Heart right ventricle (tissue), 16 donors: ENCODE data around the gene LRG1. TPM values are rescaled to one million over a fixed set of nuclear protein-coding genes. Genes with fewer than 3 reads are reported as not detected.

ENCODE experiments used
- ATAC-seq, 8 donors: fragments of 200-7000 bp; cut with Tn5 transposase; one replicate each; pipeline ENCODE4 v1.9.1; 2020; ENCODE audit warnings: mild to moderate bottlenecking in 8 of 8, moderate library complexity in 8 of 8, moderate number of reproducible peaks in 1 of 8
- DNase-seq, 2 donors: peaks; one replicate each; pipeline ENCODE4 v3.0.0-alpha.2; 2020
- H3K27ac ChIP-seq, 10 donors: fragments of 200-600 bp; sonication (generic) in 2 of 10; one replicate each; pipeline versions ENCODE4 v1.5.0 to v1.8.0; 2020 to 2022; ENCODE audit warnings: mild to moderate bottlenecking in 3 of 10
- H3K27me3 ChIP-seq, 7 donors: fragments of 200-600 bp; one replicate each; pipeline ENCODE4 v1.8.0; 2021 to 2022; ENCODE audit warnings: mild to moderate bottlenecking in 2 of 7
- H3K36me3 ChIP-seq, 9 donors: fragments of 200-600 bp; sonication (generic) in 1 of 9; one replicate each; pipeline versions ENCODE4 v1.5.0 to v1.8.0; 2020 to 2022; ENCODE audit warnings: mild to moderate bottlenecking in 2 of 9
- H3K4me1 ChIP-seq, 9 donors: fragments of 200-600 bp; sonication (generic) in 1 of 9; one replicate each; pipeline versions ENCODE4 v1.5.0 to v1.8.0; 2020 to 2022; ENCODE audit warnings: mild to moderate bottlenecking in 4 of 9
- H3K4me3 ChIP-seq, 10 donors: fragments of 200-600 bp; sonication (generic) in 2 of 10; one replicate each; pipeline versions ENCODE4 v1.5.0 to v1.8.0; 2020 to 2022; ENCODE audit warnings: mild to moderate bottlenecking in 7 of 10, moderate library complexity in 2 of 10
- H3K9me3 ChIP-seq, 11 donors: fragments of 200-600 bp in 10 of 11; sonication (generic) in 2 of 11; one replicate each; pipeline versions ENCODE4 v1.5.0 to v1.8.0; 2013 to 2022; ENCODE audit warnings: mild to moderate bottlenecking in 2 of 11, control low read depth in 1 of 11, moderate library complexity in 1 of 11
- WGBS, 2 donors: extraction: QIAGEN DNeasy Blood & Tissue Kit; methylation state at CpG; one replicate each; pipeline ENCODE4 v1.1.7; 2013; ENCODE audit warnings: inconsistent platforms in 1 of 2; 5-methylcytosine and 5-hydroxymethylcytosine counted together
- intact Hi-C, 10 donors: fragments of 100-400 bp; cut with DNase I; formaldehyde crosslinking; loops; one replicate each; pipeline versions ENCODE4 v1.11.1 to v1.14.2; 2022
- polyA plus RNA-seq, 2 donors: library from polyadenylated mRNA; stranded (reverse); fragments of 200-250 nt; gene quantifications; one replicate each; pipeline ENCODE4 v1.2.3, GENCODE V29; 2013
- total RNA-seq, 10 donors: library from RNA; stranded (reverse); fragmentation: NEBNext Ultra II Directional in 3 of 10; extraction: Animal tissue kit (Norgen Biotek cat#: 25700) in 3 of 10; gene quantifications; one replicate each; pipeline versions ENCODE4 v1.2.1 to v1.2.4, GENCODE V29; 2021 to 2023
- TF ChIP-seq, protein P1 (sequence below), 9 donors: fragments of 200-600 bp; sonication (generic) in 2 of 9; IDR thresholded peaks; one replicate each; pipeline versions ENCODE4 v1.5.0 to v1.8.0; 2021 to 2022; ENCODE audit warnings: antibody characterized with exemption in 9 of 9, mild to moderate bottlenecking in 5 of 9, moderate library complexity in 1 of 9
- donor health status: Arrhythmogenic right ventricular cardiomyopathy.
- donor health status: ischemic (EF 13 %, LVEDD 7.1; RV severe dilation, severe dysfunction).
- donor health status: healthy with polysubstance abuse.
- donor health status: DM: no; HTN: yes; CAD: no.
- donor health status: DM: no; HTN: no; CAD: no.
- donor health status: ischemic (EF 25% LVEDD 6.9; RV normal size, moderate dysfunction).
- donor health status: ischemic (EF 25% LVEDD 5.7; RV mildly dilated, moderate dysfunction).
- donor health status: healthy.
- donor health status: DM: yes; HTN: yes; CAD: no.
- donor health status: Ischemic cardiomyopathy.
- donor health status: ischemic (EF 35%, LVEDD 5.7; RV mildly dilated, moderate dysfunction).
- donor health status: nonischemic (EF 11% LVEDD 7.7; RV severe dilation, severe dysfunction).
- donor health status: DM: yes; HTN: yes; CAD: no.
- donor health status: PGD.
- donor health status: ischemic (EF 29% LVEDD 5.4; RV normal size, mild dysfunction).
- donor health status: nonischemic (EF 23%, LVEDD 6.1; RV moderate dilation, normal function).

LRG1 gene
- total and polyA plus RNA-seq, 12 donors, result 0.06 to 1.3 (median 0.29) TPM

- Histone ChIP-seq H3K4me3 (no peak overlapping the region), H3K27ac (no peak overlapping the region), H3K9me3 (no peaks in the 10 kb centered on the region), H3K27me3 (peaks cover 19 to 82% (median 58%) of the 10 kb centered on the region in 7 donors), H3K36me3 (no peaks in the 10 kb centered on the region), H3K4me1 (peaks cover 6 to 31% (median 18%) of the 10 kb centered on the region in 9 donors)
- ATAC-seq (no peak), DNase-seq (no peak)
- intact Hi-C loops, result loop anchor here in 1 of 10 donors (10.0 kb wide), 1 partner anchor 52 kb away; the partner anchor contains the start of gene TNFAIP8L1
- WGBS, 2 donors, result 66% methylated on average over 16 of the region's 16 CpGs
- TF ChIP-seq, protein P1, sequence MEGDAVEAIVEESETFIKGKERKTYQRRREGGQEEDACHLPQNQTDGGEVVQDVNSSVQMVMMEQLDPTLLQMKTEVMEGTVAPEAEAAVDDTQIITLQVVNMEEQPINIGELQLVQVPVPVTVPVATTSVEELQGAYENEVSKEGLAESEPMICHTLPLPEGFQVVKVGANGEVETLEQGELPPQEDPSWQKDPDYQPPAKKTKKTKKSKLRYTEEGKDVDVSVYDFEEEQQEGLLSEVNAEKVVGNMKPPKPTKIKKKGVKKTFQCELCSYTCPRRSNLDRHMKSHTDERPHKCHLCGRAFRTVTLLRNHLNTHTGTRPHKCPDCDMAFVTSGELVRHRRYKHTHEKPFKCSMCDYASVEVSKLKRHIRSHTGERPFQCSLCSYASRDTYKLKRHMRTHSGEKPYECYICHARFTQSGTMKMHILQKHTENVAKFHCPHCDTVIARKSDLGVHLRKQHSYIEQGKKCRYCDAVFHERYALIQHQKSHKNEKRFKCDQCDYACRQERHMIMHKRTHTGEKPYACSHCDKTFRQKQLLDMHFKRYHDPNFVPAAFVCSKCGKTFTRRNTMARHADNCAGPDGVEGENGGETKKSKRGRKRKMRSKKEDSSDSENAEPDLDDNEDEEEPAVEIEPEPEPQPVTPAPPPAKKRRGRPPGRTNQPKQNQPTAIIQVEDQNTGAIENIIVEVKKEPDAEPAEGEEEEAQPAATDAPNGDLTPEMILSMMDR (IDR thresholded peaks at IDR 0.05), result no peak
Observed at GRCh38 chr19:4582980-4583842, 43.4 kb upstream of the LRG1 start.

DNA sequence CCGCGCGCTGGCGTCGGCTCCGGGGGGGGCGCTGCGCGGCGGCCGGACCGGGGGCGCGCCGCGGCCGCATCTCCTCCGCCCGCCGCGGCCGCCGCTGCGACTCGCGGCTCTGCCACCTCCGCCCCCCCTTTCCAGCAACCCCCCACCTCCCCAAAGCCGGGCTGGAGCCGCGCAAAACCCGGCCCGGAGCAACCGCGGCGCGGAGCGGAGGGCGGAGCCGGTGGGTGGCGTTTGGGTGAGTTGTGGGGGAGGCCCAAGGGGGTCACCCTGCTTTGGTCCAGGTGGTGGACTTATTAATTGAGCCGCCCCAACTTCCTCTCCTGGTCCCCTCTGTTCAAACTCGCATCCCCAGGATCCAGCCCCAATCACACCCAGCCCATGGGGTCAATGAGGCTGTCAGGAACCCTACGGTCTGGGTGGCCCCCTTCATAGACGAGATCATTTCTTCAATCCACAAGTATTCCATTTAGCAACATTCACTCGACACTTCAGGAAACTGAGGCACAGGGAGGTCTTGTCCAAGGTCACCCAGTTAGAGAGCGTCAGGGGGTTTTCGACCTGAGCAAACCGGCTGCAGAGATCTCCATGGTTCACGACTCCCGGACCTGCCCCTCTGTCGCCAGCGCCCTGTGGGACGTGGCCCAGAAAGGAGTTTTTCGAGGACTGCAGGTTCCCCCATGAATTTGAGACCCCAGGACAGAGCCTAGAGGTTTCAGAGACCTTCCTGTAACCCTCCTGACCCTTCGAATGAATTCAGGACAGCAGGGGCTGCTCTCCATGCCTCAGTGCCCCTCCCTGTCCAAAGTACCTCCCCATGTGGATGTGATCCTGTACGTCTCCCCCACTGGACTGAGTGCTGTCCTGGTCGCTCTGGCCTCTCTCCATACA is 42.1 kb upstream of the LRG1 start:
- TF ChIP-seq, protein P1 (IDR thresholded peaks at IDR 0.05), result no peak
- ATAC-seq (no peak), DNase-seq (no peak)
- peaks cover 6 to 31% (median 18%) of the 10 kb centered on the region in 9 donors for H3K4me1 ChIP-seq
- H3K27me3 ChIP-seq, result peaks cover 19 to 87% (median 58%) of the 10 kb centered on the region in 7 donors
- intact Hi-C loops, result loop anchor here in 1 of 10 donors (10.0 kb wide), 1 partner anchor 53 kb away; the partner anchor contains the start of gene TNFAIP8L1
- peak overlapping the region in 3 of 10 donors; percentile 24 to 25 (median 24) for H3K4me3 ChIP-seq
- 13 to 19% methylated on average over 36 to 57 of the region's 57 CpGs for WGBS, 2 donors
- H3K27ac ChIP-seq, result no peak overlapping the region
- H3K9me3 ChIP-seq, result no peaks in the 10 kb centered on the region
- H3K36me3 ChIP-seq, result no peaks in the 10 kb centered on the region

- 0 to 1% methylated on average over 41 to 61 of the region's 62 CpGs for WGBS, 2 donors
- H3K4me3 ChIP-seq, result peak overlapping the region in 9 of 10 donors; percentile 23 to 51 (median 46)
- H3K9me3 ChIP-seq, result no peaks in the 10 kb centered on the region
- H3K4me1 ChIP-seq, result peaks cover 6 to 31% (median 18%) of the 10 kb centered on the region in 9 donors
- DNase-seq, result no peak
- ATAC-seq, result no peak
- TF ChIP-seq, protein P1 (IDR thresholded peaks at IDR 0.05), result no peak
- intact Hi-C loops, result loop anchor here in 1 of 10 donors (10.0 kb wide), 1 partner anchor 54 kb away; the partner anchor contains the start of gene TNFAIP8L1
- no peaks in the 10 kb centered on the region for H3K36me3 ChIP-seq
- peaks cover 19 to 86% (median 59%) of the 10 kb centered on the region in 7 donors for H3K27me3 ChIP-seq
- peak overlapping the region in 1 of 10 donors; percentile 58 for H3K27ac ChIP-seq
Observed at GRCh38 chr19:4580961-4581665, 41.3 kb upstream of the LRG1 start.
